Measurements from ENCODE around the gene IL4. TPM values are rescaled to one million over a fixed set of nuclear protein-coding genes. Genes with fewer than 3 reads are reported as not detected.

IL4 gene
- total RNA-seq, 1 donor, result not detected

DNA sequence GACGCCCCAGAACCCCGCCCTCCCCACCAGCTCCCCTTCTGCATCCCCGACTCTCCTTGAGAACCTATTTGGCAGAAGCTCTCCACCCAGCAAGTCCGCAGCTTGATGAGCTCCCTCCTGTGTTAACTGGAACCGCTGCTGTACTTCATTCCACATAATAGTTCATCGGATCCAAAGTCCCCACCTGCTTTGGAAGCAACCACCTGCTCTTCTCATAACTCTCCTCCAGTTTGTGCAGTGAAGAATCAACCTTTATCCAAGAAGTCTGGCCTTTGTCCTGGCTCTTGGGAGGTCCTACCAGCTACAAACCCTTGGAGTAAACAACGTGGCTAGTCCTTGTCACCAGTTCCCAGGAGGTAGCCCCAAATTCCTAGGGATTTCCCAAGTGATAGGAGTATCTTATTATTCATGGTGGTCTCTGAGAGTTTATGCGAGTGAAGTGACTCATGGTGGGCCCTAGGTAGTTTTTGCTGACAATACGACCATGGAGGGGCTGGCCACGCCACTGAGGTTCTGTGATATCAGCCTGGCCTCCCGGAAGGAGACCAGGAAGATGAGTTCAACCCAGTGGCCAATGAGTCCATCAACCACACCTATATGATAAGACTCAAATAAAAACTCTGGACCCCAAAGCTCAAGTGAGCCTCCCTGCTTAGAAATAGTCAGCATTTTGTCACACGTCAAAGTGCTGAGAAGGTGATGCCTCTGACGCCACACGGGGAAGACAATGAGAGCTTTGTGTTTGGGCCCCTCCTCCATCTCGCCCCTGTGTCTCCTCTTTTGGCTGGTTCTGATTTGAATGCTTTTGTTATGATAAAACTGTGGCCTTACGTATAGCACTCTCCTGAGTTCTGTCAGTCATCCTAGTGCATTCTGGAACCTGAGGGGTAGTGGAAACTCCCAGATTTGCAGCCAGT is 3.6 kb upstream of the IL4 start:
- Histone ChIP-seq H4K20me1 (ENCODE audit: insufficient read depth, low read length) (no peaks in the 10 kb centered on the region), H3K79me2 (ENCODE audit: insufficient read depth, low read length) (no peaks in the 10 kb centered on the region), H3K36me3 (ENCODE audit: insufficient read depth, low read length) (no peaks in the 10 kb centered on the region), H3K4me1 (ENCODE audit: insufficient read depth, low read length) (peaks cover 15% of the 10 kb centered on the region), H3K4me2 (ENCODE audit: insufficient read depth, low read length) (no peak overlapping the region), H3K27ac (ENCODE audit: low read depth, low read length) (no peak overlapping the region), H2AFZ (ENCODE audit: low read length) (no peak overlapping the region), H3K9me3 (ENCODE audit: low read depth, low read length) (no peaks in the 10 kb centered on the region), H3K27me3 (ENCODE audit: insufficient read depth, low read length) (no peaks in the 10 kb centered on the region), H3K4me3 (ENCODE audit: insufficient read depth, low read length) (no peak overlapping the region)
- DNase-seq (ENCODE audit: insufficient read length, low spot score, missing footprints), result no peak
- TF ChIP-seq, protein P1, sequence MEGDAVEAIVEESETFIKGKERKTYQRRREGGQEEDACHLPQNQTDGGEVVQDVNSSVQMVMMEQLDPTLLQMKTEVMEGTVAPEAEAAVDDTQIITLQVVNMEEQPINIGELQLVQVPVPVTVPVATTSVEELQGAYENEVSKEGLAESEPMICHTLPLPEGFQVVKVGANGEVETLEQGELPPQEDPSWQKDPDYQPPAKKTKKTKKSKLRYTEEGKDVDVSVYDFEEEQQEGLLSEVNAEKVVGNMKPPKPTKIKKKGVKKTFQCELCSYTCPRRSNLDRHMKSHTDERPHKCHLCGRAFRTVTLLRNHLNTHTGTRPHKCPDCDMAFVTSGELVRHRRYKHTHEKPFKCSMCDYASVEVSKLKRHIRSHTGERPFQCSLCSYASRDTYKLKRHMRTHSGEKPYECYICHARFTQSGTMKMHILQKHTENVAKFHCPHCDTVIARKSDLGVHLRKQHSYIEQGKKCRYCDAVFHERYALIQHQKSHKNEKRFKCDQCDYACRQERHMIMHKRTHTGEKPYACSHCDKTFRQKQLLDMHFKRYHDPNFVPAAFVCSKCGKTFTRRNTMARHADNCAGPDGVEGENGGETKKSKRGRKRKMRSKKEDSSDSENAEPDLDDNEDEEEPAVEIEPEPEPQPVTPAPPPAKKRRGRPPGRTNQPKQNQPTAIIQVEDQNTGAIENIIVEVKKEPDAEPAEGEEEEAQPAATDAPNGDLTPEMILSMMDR (IDR thresholded peaks at IDR 0.05; ENCODE audit: extremely low read depth, low read depth, low read length), result no peak

DNA sequence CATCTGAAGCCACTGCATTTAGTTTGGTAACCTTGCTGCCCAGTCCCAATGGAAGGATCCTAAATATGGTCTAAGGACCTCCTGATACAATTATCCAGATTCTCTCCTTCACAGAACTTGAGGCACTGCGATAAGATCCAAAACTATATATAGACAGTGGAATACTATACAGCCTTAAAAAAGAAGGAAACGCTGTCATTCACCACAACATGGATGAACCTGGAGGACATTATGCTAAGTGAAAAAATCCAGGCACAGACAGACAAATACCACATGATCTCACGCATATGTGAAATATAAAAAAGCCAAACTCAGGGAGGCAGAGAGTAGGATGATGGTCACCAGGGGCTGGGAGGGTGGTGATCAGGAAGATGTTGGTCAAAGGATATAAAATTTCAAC is 2.8 kb upstream of the IL4 start:
- Histone ChIP-seq H3K4me1 (ENCODE audit: insufficient read depth, low read length) (peaks cover 19% of the 10 kb centered on the region), H3K4me3 (ENCODE audit: insufficient read depth, low read length) (no peak overlapping the region), H3K27ac (ENCODE audit: low read depth, low read length) (no peak overlapping the region), H4K20me1 (ENCODE audit: insufficient read depth, low read length) (no peaks in the 10 kb centered on the region), H3K9me3 (ENCODE audit: low read depth, low read length) (no peaks in the 10 kb centered on the region), H3K27me3 (ENCODE audit: insufficient read depth, low read length) (no peaks in the 10 kb centered on the region), H3K4me2 (ENCODE audit: insufficient read depth, low read length) (no peak overlapping the region), H3K79me2 (ENCODE audit: insufficient read depth, low read length) (no peaks in the 10 kb centered on the region), H3K36me3 (ENCODE audit: insufficient read depth, low read length) (no peaks in the 10 kb centered on the region), H2AFZ (ENCODE audit: low read length) (no peak overlapping the region)
- TF ChIP-seq, protein P1 (IDR thresholded peaks at IDR 0.05; ENCODE audit: extremely low read depth, low read depth, low read length), result no peak
- peak; percentile 29 for DNase-seq (ENCODE audit: insufficient read length, low spot score, missing footprints)

DNA sequence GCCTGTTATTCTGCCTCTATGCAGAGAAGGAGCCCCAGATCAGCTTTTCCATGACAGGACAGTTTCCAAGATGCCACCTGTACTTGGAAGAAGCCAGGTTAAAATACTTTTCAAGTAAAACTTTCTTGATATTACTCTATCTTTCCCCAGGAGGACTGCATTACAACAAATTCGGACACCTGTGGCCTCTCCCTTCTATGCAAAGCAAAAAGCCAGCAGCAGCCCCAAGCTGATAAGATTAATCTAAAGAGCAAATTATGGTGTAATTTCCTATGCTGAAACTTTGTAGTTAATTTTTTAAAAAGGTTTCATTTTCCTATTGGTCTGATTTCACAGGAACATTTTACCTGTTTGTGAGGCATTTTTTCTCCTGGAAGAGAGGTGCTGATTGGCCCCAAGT is 301 bp upstream of the IL4 start:
- H3K36me3 ChIP-seq (ENCODE audit: insufficient read depth, low read length), result no peaks in the 10 kb centered on the region
- H3K4me1 ChIP-seq (ENCODE audit: insufficient read depth, low read length), result peaks cover 35% of the 10 kb centered on the region
- H3K27me3 ChIP-seq (ENCODE audit: insufficient read depth, low read length), result no peaks in the 10 kb centered on the region
- DNase-seq (ENCODE audit: insufficient read length, low spot score, missing footprints), result no peak
- TF ChIP-seq, protein P1 (IDR thresholded peaks at IDR 0.05; ENCODE audit: extremely low read depth, low read depth, low read length), result no peak
- no peak overlapping the region for H2AFZ ChIP-seq (ENCODE audit: low read length)
- no peaks in the 10 kb centered on the region for H3K79me2 ChIP-seq (ENCODE audit: insufficient read depth, low read length)
- H4K20me1 ChIP-seq (ENCODE audit: insufficient read depth, low read length), result no peaks in the 10 kb centered on the region
- no peak overlapping the region for H3K27ac ChIP-seq (ENCODE audit: low read depth, low read length)
- no peaks in the 10 kb centered on the region for H3K9me3 ChIP-seq (ENCODE audit: low read depth, low read length)
- H3K4me2 ChIP-seq (ENCODE audit: insufficient read depth, low read length), result no peak overlapping the region
- H3K4me3 ChIP-seq (ENCODE audit: insufficient read depth, low read length), result no peak overlapping the region

DNA sequence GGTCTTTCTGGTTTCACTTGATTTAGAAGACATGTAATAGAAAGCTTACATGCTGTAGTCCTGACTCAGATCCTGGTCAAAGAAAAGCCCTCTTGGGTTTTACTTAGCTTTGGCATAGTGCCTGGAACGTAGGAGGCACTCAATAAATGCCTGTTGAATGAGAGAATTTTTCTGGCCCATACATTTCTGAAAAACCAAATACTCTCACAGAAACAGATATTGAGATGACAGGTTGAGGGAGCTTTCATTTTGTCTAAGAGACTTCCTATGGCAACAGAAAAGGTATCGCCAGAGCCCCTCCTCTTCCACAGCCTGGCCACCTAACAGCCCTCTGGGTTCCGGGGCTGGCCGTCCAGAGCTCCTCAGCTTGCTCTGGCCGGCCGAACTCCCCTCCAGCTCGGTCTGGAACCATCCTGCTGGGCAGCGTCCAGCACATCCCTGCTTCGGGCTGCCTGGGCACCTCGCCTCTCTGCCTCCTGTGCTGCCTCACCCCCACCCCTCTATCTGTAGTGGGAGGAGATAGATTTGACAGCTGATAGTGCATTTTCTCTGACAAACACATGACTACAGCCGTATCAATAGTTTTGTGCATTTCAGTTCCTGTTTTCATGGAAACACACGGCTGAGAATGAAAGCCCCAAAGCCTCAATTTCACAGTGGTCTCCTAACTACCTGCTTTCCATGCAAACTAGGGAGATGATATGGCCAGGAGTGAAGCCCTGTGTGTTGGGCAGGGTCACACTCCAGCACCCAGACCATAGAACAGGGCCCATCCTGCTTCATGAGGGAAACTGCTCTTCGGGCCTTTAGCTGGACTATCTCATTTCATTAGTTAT is 1.1 kb downstream of the IL4 start:
- Histone ChIP-seq H3K27ac (ENCODE audit: low read depth, low read length) (peak overlapping the region; percentile 90), H4K20me1 (ENCODE audit: insufficient read depth, low read length) (no peaks in the 10 kb centered on the region), H3K4me2 (ENCODE audit: insufficient read depth, low read length) (peak overlapping the region; percentile 86), H3K79me2 (ENCODE audit: insufficient read depth, low read length) (no peaks in the 10 kb centered on the region), H2AFZ (ENCODE audit: low read length) (peak overlapping the region; percentile 83), H3K36me3 (ENCODE audit: insufficient read depth, low read length) (no peaks in the 10 kb centered on the region), H3K27me3 (ENCODE audit: insufficient read depth, low read length) (no peaks in the 10 kb centered on the region), H3K9me3 (ENCODE audit: low read depth, low read length) (no peaks in the 10 kb centered on the region), H3K4me3 (ENCODE audit: insufficient read depth, low read length) (peak overlapping the region; percentile 69), H3K4me1 (ENCODE audit: insufficient read depth, low read length) (peaks cover 35% of the 10 kb centered on the region)
- DNase-seq (ENCODE audit: insufficient read length, low spot score, missing footprints), result peak; percentile 98
- TF ChIP-seq, protein P1 (IDR thresholded peaks at IDR 0.05; ENCODE audit: extremely low read depth, low read depth, low read length), result no peak
